Neural progenitor cell (in vitro differentiated cells): ENCODE data around the gene HES4. TPM values are rescaled to one million over a fixed set of nuclear protein-coding genes. Genes with fewer than 3 reads are reported as not detected.

Source experiments
- DNase-seq: peaks from one replicate; pipeline ENCODE4 v3.0.0-alpha.2; 2016; ENCODE audit warnings: low spot score
- H2AFZ ChIP-seq: fragments of 200-600 bp; sonication (generic); replicated peaks from 2 replicates; pipeline ENCODE4 v1.6.1; 2016; ENCODE audit warnings: antibody characterized with exemption
- H3F3A ChIP-seq: fragments of 200-600 bp; sonication (generic); 2 replicates; pipeline ENCODE4 v1.6.1; 2016; ENCODE audit warnings: antibody characterized with exemption, low read depth
- H3K27ac ChIP-seq: fragments of 200-600 bp; sonication (generic); 2 replicates; pipeline ENCODE4 v1.5.1; 2016; ENCODE audit warnings: mild to moderate bottlenecking
- H3K27me3 ChIP-seq: fragments of 200-600 bp; sonication (generic); 2 replicates; pipeline ENCODE4 v1.6.1; 2016; ENCODE audit warnings: mild to moderate bottlenecking, moderate library complexity
- H3K36me3 ChIP-seq: fragments of 200-600 bp; sonication (generic); 2 replicates; pipeline ENCODE4 v1.5.1; 2016
- H3K4me1 ChIP-seq: fragments of 200-600 bp; sonication (generic); 2 replicates; pipeline ENCODE4 v1.6.1; 2016; ENCODE audit warnings: mixed run types
- H3K4me2 ChIP-seq: fragments of 200-600 bp; sonication (generic); 2 replicates; pipeline ENCODE4 v1.6.1; 2016
- H3K4me3 ChIP-seq: fragments of 200-600 bp; sonication (generic); 2 replicates; pipeline ENCODE4 v1.5.1; 2016
- H3K79me2 ChIP-seq: fragments of 200-600 bp; sonication (generic); 2 replicates; pipeline ENCODE4 v1.6.1; 2016; ENCODE audit warnings: low read depth
- H3K9ac ChIP-seq: fragments of 200-600 bp; sonication (generic); 2 replicates; pipeline ENCODE4 v1.6.1; 2016
- H3K9me3 ChIP-seq: fragments of 200-600 bp; sonication (generic); 2 replicates; pipeline ENCODE4 v1.5.1; 2016; ENCODE audit warnings: low read depth
- H4K20me1 ChIP-seq: fragments of 200-600 bp; sonication (generic); 2 replicates; pipeline ENCODE4 v1.6.1; 2016; ENCODE audit warnings: low read depth
- H3K27ac Mint-ChIP-seq: 3 replicates; pipeline ENCODE4 v1.8.0; 2021; ENCODE audit warnings: mixed read lengths
- H3K27me3 Mint-ChIP-seq: 2 replicates; pipeline ENCODE4 v1.8.0; 2022; ENCODE audit warnings: low read depth, mild to moderate bottlenecking, inconsistent platforms, moderate library complexity, mixed read lengths; ENCODE audit not compliant: insufficient read depth
- H3K36me3 Mint-ChIP-seq: 3 replicates; pipeline ENCODE4 v1.8.0; 2021; ENCODE audit warnings: mixed read lengths
- H3K4me1 Mint-ChIP-seq: 3 replicates; pipeline ENCODE4 v1.8.0; 2021; ENCODE audit warnings: mixed read lengths
- H3K4me3 Mint-ChIP-seq: 3 replicates; pipeline ENCODE4 v1.8.0; 2021; ENCODE audit warnings: mild to moderate bottlenecking, moderate library complexity, mixed read lengths
- H3K9me3 Mint-ChIP-seq: 3 replicates; pipeline ENCODE4 v1.8.0; 2020; ENCODE audit warnings: mixed read lengths
- CTCF ChIP-seq: fragments of 200-600 bp; sonication (generic); IDR thresholded peaks from 2 replicates; pipeline ENCODE4 v1.5.1; 2017; ENCODE audit warnings: antibody characterized with exemption, mild to moderate bottlenecking
- EZH2 ChIP-seq: fragments of 200-600 bp; sonication (generic); IDR thresholded peaks from 2 replicates; pipeline ENCODE4 v1.6.1; 2017; ENCODE audit warnings: antibody characterized with exemption, mild to moderate bottlenecking, moderate library complexity
- EZH2phosphoT487 ChIP-seq: fragments of 200-600 bp; sonication (generic); IDR thresholded peaks from 2 replicates; pipeline ENCODE4 v1.6.1; 2017; ENCODE audit warnings: antibody characterized with exemption
- total RNA-seq: library from RNA; depleted of rRNA; stranded (reverse); fragments of >200 nt; gene quantifications from 2 replicates; pipeline ENCODE4 v1.2.3, GENCODE V29; 2015; ENCODE audit warnings: low replicate concordance

HES4 gene
- total RNA-seq, 1 donor from 2014 or later = 7.6 TPM

- H3K4me1 ChIP-seq = peaks cover 20% of the 10 kb centered on the region
- DNase-seq = no peak
- H2AFZ ChIP-seq = no peak overlapping the region
- H3K27ac ChIP-seq = no peak overlapping the region
- peaks cover 86% of the 10 kb centered on the region for H4K20me1 ChIP-seq
- peaks cover 5% of the 10 kb centered on the region for H3K79me2 ChIP-seq
- no peak overlapping the region for H3K9ac ChIP-seq
- H3K36me3 ChIP-seq = no peaks in the 10 kb centered on the region
- no peaks in the 10 kb centered on the region for H3K9me3 Mint-ChIP-seq
- no peak for TF ChIP-seq CTCF
- no peak for TF ChIP-seq EZH2phosphoT487
- TF ChIP-seq EZH2 = no peak
- H3K4me1 Mint-ChIP-seq = peaks cover 5% of the 10 kb centered on the region
- H3K27me3 ChIP-seq = peaks cover 35% of the 10 kb centered on the region
- H3F3A ChIP-seq = peaks cover 17% of the 10 kb centered on the region
- peak overlapping the region; percentile 99 for H3K4me2 ChIP-seq
- peaks cover 18% of the 10 kb centered on the region for H3K27me3 Mint-ChIP-seq
- peaks cover 9% of the 10 kb centered on the region for H3K36me3 Mint-ChIP-seq
- no peaks in the 10 kb centered on the region for H3K9me3 ChIP-seq
- peak overlapping the region; percentile 71 for H3K4me3 Mint-ChIP-seq
- H3K4me3 ChIP-seq = peak overlapping the region; percentile 52
- H3K27ac Mint-ChIP-seq = no peak overlapping the region
Observed at GRCh38 chr1:1039145-1039910, 39.4 kb upstream of the HES4 start.

- peaks cover 22% of the 10 kb centered on the region for H3K4me1 ChIP-seq
- no peaks in the 10 kb centered on the region for H3K9me3 Mint-ChIP-seq
- H3K9ac ChIP-seq = no peak overlapping the region
- no peak overlapping the region for H3K4me3 Mint-ChIP-seq
- no peaks in the 10 kb centered on the region for H3K36me3 ChIP-seq
- peaks cover 9% of the 10 kb centered on the region for H3K36me3 Mint-ChIP-seq
- no peak overlapping the region for H3K27ac Mint-ChIP-seq
- H3K4me3 ChIP-seq = no peak overlapping the region
- H3K9me3 ChIP-seq = no peaks in the 10 kb centered on the region
- H3K79me2 ChIP-seq = peaks cover 8% of the 10 kb centered on the region
- no peak for TF ChIP-seq EZH2
- TF ChIP-seq CTCF = no peak
- no peak for TF ChIP-seq EZH2phosphoT487
- H3K27me3 Mint-ChIP-seq = peaks cover 18% of the 10 kb centered on the region
- H3F3A ChIP-seq = peaks cover 18% of the 10 kb centered on the region
- no peak overlapping the region for H2AFZ ChIP-seq
- DNase-seq = no peak
- H3K4me2 ChIP-seq = no peak overlapping the region
- peaks cover 41% of the 10 kb centered on the region for H3K27me3 ChIP-seq
- peaks cover 5% of the 10 kb centered on the region for H3K4me1 Mint-ChIP-seq
- H3K27ac ChIP-seq = no peak overlapping the region
- H4K20me1 ChIP-seq = peaks cover 92% of the 10 kb centered on the region
Observed at GRCh38 chr1:1038694-1039093, 38.8 kb upstream of the HES4 start.

- Histone ChIP-seq H3K27me3 (peaks cover 42% of the 10 kb centered on the region), H3K27ac (no peak overlapping the region), H3K4me2 (no peak overlapping the region), H3K36me3 (no peaks in the 10 kb centered on the region), H3F3A (peaks cover 19% of the 10 kb centered on the region), H3K9me3 (no peaks in the 10 kb centered on the region), H2AFZ (no peak overlapping the region), H3K4me3 (no peak overlapping the region), H3K79me2 (peaks cover 8% of the 10 kb centered on the region), H3K4me1 (peaks cover 22% of the 10 kb centered on the region), H4K20me1 (peaks cover 87% of the 10 kb centered on the region), H3K9ac (no peak overlapping the region)
- TF ChIP-seq EZH2phosphoT487 = no peak
- TF ChIP-seq EZH2 = no peak
- TF ChIP-seq CTCF = no peak
- no peak for DNase-seq
- Mint-ChIP-seq H3K27me3 (peaks cover 18% of the 10 kb centered on the region), H3K4me3 (no peak overlapping the region), H3K27ac (no peak overlapping the region), H3K9me3 (no peaks in the 10 kb centered on the region), H3K4me1 (peaks cover 5% of the 10 kb centered on the region), H3K36me3 (peaks cover 6% of the 10 kb centered on the region)
Observed at GRCh38 chr1:1037366-1038327, 37.8 kb upstream of the HES4 start.
